GM18511 (cell line): ENCODE data around the gene KCNQ5.
A peak's percentile ranks its signal among the peaks of the same experiment; 100 is the strongest.

ENCODE experiments used
- ATAC-seq: cut with Tn5 transposase; IDR thresholded peaks from one replicate; pipeline ENCODE4 v1.9.1; 2021; ENCODE audit warnings: mild to moderate bottlenecking, moderate library complexity; ENCODE audit not compliant: unreplicated experiment

Gene KCNQ5

DNA sequence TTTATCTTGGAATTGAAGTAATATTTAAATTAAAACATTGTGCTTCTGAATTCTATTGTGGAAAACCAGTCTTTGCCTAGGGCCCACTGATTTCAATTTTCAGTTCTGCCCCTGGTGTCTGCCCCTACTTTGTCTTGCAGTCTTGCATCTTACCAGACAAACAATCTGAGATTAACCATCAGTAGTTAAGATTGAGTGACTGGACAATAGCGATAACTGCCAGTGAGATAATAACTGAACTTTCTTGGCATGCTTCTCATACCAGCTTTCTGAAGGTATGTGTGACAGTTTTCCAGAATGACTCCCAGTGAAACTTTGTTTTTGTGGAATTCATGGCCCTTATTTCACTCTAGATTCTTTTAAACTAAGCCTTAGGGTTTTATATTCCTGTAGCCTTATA is 53.5 kb downstream of the KCNQ5 start:
- no peak for ATAC-seq

DNA sequence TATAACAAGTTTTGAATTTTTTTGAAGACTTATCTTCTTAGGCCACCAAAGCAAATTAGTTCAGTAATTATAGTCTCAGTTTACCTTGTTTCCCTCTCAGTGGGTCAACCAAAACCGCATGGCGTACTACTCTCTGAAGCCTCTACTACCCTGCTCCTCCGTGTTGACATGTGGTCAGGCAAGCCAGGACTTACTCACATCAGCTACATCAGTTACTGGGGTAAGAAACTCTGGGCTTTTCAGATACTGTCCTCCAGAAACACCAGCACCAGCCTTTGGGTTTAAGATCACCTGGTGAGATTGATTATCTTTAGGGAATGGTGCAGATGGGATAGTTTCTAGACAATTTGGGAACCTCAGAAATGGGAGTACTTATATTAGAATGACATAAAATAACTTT is 55.1 kb downstream of the KCNQ5 start:
- ATAC-seq: no peak

DNA sequence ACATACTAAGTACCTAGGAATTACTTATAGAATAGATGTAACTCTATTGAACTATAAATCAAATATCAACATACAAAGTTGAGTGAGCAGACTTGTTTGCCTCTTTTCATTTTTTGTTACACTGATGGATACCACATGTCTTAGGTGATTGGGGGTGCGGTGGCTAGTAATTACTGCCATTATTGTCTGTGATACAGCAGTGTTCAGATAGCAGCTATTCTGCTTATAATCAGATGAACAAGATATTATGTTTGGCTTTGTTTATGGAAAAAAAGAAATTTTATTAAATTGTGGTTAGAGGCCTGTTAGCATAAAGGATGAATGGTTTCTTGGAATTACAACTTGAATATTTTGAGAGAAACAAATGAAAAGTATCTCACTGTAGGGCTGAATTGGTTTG is 55.9 kb downstream of the KCNQ5 start:
- ATAC-seq: no peak

DNA sequence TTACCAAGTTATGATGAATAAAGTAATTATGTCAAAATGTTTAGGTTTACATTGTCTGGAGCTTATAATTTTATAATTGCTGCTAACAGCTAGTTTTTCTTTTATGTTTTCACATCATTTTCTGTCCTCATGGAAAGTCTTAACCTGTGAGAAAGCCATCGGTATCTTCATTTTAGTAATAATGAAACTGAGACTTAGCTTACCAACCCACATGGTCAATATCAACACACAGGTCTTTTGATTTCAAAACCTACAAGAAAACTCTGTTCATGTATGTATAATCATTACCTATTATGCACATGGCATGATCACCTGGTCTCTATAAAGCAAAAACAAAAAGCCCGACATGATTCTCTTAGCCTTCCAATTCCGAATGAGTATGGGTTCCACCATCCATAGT is 61.9 kb downstream of the KCNQ5 start:
- peak; percentile 94 for ATAC-seq

DNA sequence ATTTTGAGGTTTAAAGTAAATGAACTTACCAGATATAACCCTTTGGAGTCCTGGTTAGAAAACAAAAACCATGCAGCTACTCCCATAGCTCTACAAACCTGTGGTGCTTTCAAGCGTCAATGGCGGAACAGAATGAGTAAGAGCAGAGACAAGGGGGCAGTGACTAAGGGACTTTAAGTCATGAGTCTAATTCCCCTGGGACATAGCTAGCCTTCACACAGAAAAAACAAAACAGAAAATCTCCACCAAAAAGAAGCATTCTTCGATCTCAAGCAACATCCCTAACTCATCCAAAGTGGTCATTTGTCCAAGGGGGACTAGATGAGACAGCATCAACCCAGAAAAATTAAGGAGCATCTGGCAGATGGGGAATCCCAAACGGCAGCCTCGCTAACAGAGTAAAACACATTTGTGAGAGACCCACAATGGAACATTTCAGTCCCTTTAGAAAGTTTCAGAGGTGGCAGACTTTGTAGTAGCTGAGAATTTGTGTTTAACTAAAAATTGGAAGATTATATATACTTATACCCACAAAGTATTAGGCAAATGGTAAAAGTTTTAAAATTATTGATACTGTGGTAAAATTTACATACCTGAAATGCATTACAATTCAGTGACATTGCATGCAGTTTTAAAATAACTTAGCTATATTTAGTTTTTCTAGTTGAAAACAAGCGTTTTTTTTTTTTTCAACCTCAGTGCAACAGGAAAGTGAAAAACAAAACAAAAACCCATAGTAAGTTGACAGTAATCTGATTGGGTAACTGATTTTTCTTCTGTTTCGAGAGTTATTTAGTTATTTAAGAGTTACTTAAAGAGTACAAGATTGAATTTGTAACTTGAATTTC is 67.5 kb downstream of the KCNQ5 start:
- peak; percentile 95 for ATAC-seq

DNA sequence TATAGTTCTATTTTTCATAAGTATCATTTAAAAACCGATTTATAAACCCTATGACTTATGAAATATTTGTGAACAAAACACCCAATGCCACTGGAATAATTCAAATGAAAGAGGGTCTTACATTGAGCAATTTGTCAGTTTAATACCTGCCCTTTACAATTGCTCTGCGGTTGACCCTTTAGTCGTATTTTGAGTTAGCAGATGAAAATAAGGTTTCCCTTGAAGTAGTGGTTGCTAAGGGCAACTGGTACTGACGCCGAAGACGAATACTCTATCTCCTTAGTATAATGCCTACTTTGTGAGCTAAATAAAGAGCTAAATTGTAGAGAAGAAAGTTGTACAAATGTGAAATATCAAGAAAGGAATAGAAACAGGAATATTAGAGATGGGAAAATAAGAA is 69.4 kb downstream of the KCNQ5 start:
- ATAC-seq: no peak

DNA sequence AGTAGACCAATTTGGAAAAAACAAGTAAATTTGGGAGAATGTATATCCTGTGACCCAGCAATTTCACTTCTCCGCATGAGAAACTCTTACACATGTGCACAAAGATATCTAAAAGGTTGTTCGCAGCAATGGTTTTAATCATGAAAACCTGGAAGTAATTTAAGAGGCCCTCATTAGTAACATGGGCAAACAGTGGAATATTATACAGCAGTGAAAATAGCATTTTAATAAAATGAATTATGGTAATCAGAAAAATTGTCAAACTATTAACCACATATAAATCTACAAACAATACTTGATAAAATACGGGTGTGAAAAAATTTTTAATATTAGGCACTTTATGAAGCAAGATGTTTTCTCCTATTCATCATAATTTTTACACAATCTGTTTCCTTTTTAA is 74.2 kb downstream of the KCNQ5 start:
- no peak for ATAC-seq

DNA sequence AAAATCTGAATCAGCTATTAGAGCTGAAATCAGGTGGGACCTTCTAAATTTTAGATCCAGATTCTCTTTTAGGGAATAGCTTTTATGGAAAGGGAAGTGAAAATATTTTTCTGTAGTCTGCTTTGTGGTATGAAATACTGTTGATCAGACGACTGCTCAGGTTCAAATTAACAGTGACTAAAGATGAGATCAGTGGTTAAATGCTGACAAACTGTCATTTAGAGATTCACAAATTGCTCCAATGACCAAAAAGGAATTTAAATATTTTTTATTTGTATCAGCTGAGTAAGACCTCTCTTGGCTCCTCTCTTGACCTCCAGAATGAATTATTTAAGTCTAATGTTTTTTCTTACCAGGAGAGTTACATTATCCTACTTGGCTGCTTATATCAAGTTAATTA is 77.3 kb downstream of the KCNQ5 start:
- no peak for ATAC-seq

DNA sequence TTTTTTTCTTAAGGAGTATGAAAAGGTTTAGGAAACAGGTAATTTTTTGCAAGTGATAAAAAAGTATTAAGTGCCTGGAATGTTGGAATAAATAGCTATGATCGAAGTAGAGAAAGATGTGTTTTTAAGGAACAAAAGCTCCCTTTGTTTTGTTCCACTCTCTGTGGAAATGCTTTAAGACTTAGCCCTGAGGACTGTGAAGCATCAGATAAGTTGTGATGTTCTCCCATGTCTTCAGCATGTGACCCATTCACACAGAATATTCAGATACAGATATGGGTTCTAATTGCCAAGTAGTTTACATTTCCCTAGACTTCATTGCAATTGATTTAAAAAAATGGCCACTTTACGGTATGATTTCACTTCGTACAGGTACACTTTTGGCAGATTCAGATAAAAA is 80.6 kb downstream of the KCNQ5 start:
- no peak for ATAC-seq

DNA sequence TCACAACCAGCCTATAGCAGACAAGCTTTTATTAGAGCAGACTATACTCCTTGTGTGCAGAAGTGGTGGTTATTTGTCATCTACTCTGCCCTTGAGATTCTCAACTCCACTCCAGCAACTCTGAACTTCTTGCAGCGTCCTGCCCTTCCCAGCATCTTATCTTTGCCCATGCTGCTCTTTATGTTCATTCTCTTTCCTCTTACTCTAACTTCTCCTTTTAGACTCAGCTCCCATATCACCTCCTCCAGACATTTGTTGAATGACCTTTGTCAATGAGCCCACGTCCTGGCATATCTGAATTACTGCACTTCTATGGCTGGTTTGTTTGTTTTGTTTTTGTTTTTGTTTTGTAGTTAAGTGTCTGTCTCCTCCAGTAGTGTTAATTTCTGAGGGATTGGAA is 81.2 kb downstream of the KCNQ5 start:
- ATAC-seq: no peak

DNA sequence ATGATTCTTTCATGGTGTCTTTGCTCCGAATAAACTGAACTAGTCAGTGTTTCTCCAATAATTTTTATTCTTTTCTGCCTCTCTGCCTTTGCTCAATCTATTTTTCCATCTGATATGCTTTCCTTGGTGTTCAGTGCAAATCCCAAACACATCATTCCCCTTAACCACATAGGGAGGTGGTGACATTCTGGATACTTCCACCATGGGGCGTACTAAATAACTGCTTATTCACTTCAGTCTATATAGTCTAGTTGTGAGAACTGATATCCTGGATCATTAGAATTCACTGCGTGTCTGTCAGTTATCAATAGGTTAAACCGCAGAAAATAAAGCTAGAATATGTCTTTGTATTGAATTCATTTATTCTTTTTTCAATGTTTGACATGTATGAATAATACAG is 83.1 kb downstream of the KCNQ5 start:
- ATAC-seq: no peak

DNA sequence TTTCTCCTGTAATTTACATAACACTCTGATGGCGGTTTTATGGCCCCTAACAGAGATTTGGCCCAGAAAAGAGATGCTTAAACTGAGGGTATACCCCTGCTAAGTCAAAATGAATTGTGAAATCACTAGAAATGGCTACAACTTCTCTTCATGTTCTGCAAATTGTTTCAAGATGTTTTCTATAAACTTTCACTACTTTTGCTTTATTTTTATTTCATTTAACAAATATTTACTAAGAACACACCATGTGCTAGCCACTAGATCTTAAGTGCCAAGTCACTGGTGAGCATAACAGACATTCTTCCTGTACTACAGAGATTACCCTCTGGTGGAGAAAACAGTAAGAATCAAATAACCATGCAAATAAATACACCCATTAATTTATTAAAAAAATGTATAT is 87.6 kb downstream of the KCNQ5 start:
- ATAC-seq: no peak

DNA sequence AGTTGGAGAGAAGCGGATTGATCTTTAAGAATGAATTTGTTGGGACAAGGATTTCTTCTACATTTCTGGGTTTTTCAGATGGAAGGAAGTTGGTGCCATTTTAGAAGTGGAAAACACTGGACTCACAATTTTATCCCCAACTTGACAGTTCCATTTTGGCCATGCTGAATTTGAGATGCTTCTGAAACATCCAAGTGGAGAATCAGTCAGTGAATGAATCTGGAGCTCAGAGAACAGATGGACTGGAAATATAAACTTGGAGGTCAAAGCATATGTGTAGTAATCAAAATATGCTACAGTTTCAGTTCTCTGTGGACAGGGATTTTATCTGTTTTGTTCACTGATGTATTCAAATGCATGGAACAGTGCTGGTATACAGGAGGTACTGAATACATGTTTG is 89.9 kb downstream of the KCNQ5 start:
- no peak for ATAC-seq

DNA sequence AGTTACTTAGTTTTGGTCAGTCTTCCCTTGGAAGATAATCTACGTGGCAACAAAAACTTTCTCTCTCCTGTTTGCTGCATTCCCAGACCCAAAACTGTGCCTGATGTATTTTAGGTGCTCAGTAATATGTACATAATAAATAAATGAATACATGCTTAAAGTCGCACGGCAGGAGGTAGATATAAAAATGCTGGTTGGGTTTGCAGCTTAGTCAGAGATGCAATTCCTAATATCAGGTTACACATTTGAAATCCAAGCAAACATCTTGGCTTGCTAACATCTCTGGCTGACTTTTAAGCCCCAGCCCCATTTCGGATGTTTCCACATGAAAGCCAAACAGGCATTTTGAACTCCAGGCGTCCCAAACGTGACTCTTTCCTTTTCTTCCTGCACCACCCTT is 91.0 kb downstream of the KCNQ5 start:
- no peak for ATAC-seq

DNA sequence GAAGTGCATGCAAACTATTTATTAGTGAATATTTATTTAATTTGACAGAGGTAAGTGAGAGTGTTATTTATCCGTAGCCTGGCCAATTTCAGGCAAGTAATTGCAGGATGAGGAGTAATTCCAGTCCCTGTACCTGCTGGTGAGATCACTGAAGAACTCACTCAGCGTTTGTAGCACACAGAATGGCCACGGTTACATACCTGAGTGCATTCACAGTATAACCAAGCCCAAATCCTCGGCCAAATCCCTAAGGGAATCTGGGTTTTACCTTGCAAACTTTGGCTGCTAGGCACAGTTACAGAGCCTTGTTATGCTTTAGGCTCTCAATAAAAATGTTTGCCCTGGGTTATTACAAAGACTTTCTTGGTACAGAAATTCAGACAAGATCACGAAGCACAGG is 93.3 kb downstream of the KCNQ5 start:
- ATAC-seq: no peak

DNA sequence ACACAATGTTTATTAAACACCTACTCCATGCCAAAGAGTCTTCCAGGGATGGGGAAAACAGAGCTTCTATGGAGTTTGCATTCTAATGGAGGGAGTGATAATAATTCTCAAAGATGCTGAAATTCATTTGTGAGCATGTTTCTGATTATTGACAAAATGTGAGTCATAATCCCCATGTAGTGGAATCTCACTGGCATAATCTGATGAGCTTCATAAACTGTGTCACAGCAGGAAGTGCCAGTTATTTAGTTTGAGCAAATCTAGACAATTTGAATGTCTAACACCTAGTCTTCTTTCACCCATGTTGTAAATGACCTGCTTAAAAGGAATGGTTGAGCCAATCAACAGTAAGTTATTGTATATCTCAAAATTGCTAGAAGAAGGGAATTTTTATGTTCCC is 95.1 kb downstream of the KCNQ5 start:
- ATAC-seq: no peak

DNA sequence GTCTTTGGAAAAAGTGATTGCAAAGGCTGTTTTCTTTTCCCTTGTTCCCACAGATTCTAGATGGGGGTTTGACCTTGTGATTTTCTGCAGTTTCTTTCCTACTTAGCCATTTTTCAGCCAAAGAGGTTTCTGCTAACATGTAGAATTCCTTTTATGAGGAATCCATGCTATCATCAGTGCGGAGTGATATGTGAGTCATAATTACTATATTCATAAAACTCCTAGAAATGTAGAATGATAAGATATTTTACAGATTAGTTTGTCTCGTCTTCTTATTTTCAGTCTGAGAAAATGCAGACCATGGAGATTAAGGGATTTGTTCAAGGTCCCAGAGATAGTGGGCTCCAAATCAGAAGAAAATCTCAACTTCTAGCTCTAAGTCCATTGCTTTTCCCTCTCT is 98.6 kb downstream of the KCNQ5 start:
- ATAC-seq: no peak

DNA sequence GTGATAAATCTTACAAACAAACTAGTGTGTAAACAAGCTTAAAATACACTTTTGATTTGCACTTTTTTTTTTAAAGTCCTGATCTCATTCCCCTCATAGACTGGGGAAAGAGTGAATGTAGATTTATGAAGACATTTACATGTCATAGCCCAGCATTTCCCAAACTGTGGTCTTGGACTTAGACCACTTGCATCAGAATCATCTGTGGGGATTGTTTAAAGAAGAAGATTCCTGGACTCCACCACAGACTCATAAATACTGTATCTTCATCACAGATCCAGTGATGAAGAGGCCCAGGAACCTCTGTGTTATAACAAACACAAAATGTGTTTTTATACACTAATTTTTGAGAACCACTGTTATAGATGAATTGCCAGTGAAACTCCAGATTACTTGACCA is 99.5 kb downstream of the KCNQ5 start:
- ATAC-seq: no peak

DNA sequence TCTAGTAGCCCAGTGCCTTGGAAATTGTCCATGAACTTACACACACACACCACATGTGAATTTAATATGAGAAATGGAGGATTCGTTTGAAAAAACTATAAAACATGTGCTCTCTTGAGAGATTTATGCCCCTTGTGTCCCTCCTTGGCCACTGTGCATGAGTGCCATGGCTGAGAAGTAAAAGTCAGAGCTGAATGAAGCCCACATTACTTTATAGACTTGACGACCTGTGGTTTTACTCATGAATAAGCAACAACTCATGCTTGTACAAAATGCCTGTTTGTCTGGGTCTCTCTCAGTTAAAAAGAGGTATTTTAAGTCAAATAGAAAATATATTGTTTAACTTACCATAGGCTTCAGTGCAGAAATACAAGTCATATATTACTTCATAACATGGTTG is 102.7 kb downstream of the KCNQ5 start:
- ATAC-seq: peak; percentile 98

DNA sequence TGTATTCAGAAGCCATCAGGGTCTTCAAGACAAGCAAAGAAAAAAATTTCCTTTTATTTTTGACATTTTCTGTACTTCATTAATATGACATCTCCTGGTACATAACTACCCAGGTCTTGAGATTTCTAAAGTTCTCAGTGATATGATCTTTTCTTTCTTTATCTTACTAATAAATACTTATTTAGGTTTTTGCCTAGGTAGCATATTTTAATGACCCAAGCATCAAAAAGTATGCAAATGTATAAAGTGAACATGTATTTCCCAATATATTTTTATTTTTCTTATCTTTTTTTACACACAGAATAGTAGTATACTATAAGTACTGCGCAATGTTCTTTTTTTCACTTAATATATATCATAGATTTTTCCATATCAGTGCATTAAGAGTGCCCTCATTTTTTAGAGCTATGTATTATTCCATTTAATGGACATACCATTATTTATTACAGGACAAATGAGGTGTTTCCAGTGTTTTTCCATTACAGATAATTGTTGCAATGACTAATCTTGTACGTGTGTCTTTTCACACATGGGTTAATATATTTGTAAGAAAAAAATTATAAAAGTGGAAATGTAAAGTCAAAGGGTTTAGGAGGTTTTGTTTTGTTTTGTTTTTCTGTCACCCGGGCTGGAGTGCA is 107.0 kb downstream of the KCNQ5 start:
- no peak for ATAC-seq

DNA sequence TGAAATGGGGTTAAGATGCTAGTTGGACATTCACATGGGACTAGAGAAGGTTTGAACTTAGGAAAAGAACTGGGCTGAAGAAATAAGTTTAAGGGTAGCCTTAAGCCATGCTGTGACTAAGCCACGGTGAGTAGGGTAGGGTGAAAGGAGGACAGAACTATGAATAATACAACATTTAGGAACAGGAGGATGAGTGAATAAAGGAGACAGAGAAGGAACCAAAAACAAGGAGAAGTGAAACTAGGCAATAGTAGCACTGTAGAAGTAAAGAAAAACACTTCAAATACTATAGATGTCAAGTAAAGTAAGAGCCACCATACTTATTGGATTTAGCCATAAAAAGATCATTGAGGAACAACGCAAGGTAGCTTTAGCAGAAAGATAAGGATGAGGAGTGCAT is 111.2 kb downstream of the KCNQ5 start:
- ATAC-seq: no peak

DNA sequence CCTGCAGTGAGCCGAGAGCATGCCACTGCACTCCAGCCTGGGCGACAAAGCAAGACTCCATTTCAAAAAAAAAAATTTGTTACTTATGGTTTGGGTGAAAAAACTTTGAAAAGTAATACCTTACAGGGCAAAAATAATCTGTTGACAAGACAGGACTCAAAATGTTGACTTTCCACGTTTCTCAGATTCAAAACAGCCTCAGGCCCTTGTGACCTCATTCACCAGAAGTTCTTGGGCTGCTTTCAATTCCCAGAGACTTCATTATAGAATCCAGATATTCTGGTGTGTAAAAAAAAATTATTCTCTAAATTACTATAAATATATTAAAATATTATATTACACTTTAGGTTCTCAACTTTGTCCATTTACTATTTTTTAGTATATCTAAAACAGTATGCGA is 116.2 kb downstream of the KCNQ5 start:
- no peak for ATAC-seq

DNA sequence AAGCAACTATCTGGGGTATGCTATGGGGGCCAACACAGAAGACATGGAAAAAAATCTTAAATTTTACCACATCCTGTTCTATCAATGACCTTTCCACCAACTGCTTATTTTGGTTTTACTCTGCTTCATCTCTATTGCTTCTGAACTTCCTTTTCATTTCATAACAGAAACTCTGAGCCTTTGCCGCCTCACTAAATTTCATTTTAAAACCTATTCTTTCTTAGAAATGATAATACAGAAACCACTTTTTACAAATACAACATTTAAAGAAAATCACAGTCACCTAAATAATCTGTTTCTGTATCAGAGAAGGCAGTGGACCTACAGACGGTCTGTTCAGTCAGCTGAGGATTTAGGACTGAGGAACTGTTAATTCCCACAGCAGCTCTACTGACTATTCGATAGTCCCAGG is 117.5 kb downstream of the KCNQ5 start:
- ATAC-seq: peak; percentile 67
